SK-N-SH treated with all-trans-retinoic acid at 6 μM for 48 hours (cell line): Measurements from ENCODE around the gene TMEM181.
"Not testable (repeated sequence)": the region's sequence is repeated elsewhere in the genome, so short reads cannot be mapped to it uniquely, and the experiment has no call there.

Source experiments
- ATAC-seq: fragments of 200-7000 bp; cut with Tn5 transposase; 3 replicates; pipeline ENCODE4 v1.9.1; 2020; ENCODE audit warnings: mild to moderate bottlenecking, moderate library complexity
- ARNTL ChIP-seq: fragments of 450-650 bp; formaldehyde crosslinking; IDR thresholded peaks from 2 replicates; pipeline ENCODE4 v1.5.0; 2020; ENCODE audit warnings: low read depth, mild to moderate bottlenecking, moderate library complexity, borderline replicate concordance
- BACH2 ChIP-seq: fragments of 250-450 bp; sonication (Bioruptor Pico); IDR thresholded peaks from 2 replicates; pipeline ENCODE4 v1.9.0; 2021; ENCODE audit warnings: mild to moderate bottlenecking, borderline replicate concordance
- CSDC2 ChIP-seq: fragments of 250-450 bp; sonication (Bioruptor Pico); IDR thresholded peaks from 2 replicates; pipeline ENCODE4 v1.5.0; 2020; ENCODE audit warnings: mild to moderate bottlenecking, moderate library complexity
- ESRRG ChIP-seq: fragments of 250-450 bp; sonication (Bioruptor Pico); IDR thresholded peaks from 2 replicates; pipeline ENCODE4 v1.6.1; 2021; ENCODE audit warnings: mild to moderate bottlenecking
- GLIS3 ChIP-seq: fragments of 250-450 bp; sonication (Bioruptor Pico); IDR thresholded peaks from 2 replicates; pipeline ENCODE4 v1.5.0; 2020; ENCODE audit warnings: mild to moderate bottlenecking, moderate library complexity
- ISL1 ChIP-seq: fragments of 250-450 bp; sonication (Bioruptor Pico); IDR thresholded peaks from 2 replicates; pipeline ENCODE4 v2.1.2; 2022; ENCODE audit warnings: mild to moderate bottlenecking, moderate library complexity
- OSR1 ChIP-seq: fragments of 250-450 bp; sonication (Bioruptor Pico); IDR thresholded peaks from 2 replicates; pipeline ENCODE4 v1.8.0; 2022; ENCODE audit warnings: moderate library complexity, mild to moderate bottlenecking, inconsistent platforms
- RARB ChIP-seq: fragments of 250-450 bp; sonication (Bioruptor Pico); IDR thresholded peaks from 2 replicates; pipeline ENCODE4 v1.8.0; 2021; ENCODE audit warnings: mild to moderate bottlenecking, moderate library complexity
- TCF4 ChIP-seq: fragments of 250-450 bp; sonication (Bioruptor Pico); IDR thresholded peaks from 2 replicates; pipeline ENCODE4 v1.8.0; 2021; ENCODE audit warnings: mild to moderate bottlenecking, moderate library complexity, borderline replicate concordance
- ZC3H10 ChIP-seq: fragments of 250-450 bp; sonication (Bioruptor Pico); IDR thresholded peaks from 2 replicates; pipeline ENCODE4 v1.5.1; 2021; ENCODE audit warnings: mild to moderate bottlenecking, moderate library complexity
- ZFP30 ChIP-seq: fragments of 450-650 bp; formaldehyde crosslinking; IDR thresholded peaks from 2 replicates; pipeline ENCODE4 v1.5.0; 2022; ENCODE audit warnings: mild to moderate bottlenecking, moderate library complexity
- ZNF565 ChIP-seq: fragments of 450-650 bp; formaldehyde crosslinking; conservative IDR thresholded peaks from 2 replicates; pipeline ENCODE4 v1.5.0; 2020; ENCODE audit warnings: low read depth, mild to moderate bottlenecking, moderate library complexity
- ZNF70 ChIP-seq: fragments of 450-650 bp; formaldehyde crosslinking; IDR thresholded peaks from 2 replicates; pipeline ENCODE4 v1.5.0; 2020; ENCODE audit warnings: mild to moderate bottlenecking, moderate library complexity
- ZNF8 ChIP-seq: fragments of 450-650 bp; formaldehyde crosslinking; IDR thresholded peaks from 2 replicates; pipeline ENCODE4 v1.5.0; 2020; ENCODE audit warnings: mild to moderate bottlenecking, moderate library complexity
- TF ChIP-seq, protein P1 (sequence below): fragments of 250-450 bp; sonication (Bioruptor Pico); IDR thresholded peaks from 2 replicates; pipeline ENCODE4 v1.5.1; 2020; ENCODE audit warnings: low read depth, mild to moderate bottlenecking, moderate library complexity
- TF ChIP-seq, protein P2 (sequence below): fragments of 250-450 bp; sonication (Bioruptor Pico); IDR thresholded peaks from 2 replicates; pipeline ENCODE4 v1.5.0; 2020; ENCODE audit warnings: mild to moderate bottlenecking, moderate library complexity
- TF ChIP-seq, protein P3 (sequence below): fragments of 250-450 bp; sonication (Bioruptor Pico); IDR thresholded peaks from 2 replicates; pipeline ENCODE4 v1.8.0; 2020; ENCODE audit warnings: mild to moderate bottlenecking, moderate library complexity, borderline replicate concordance
- TF ChIP-seq, protein P4 (sequence below): fragments of 250-450 bp; sonication (Bioruptor Pico); IDR thresholded peaks from 2 replicates; pipeline ENCODE4 v1.8.0; 2021; ENCODE audit warnings: low read depth, mild to moderate bottlenecking, moderate library complexity, borderline replicate concordance
- TF ChIP-seq, protein P5 (sequence below): fragments of 250-450 bp; sonication (Bioruptor Pico); IDR thresholded peaks from 2 replicates; pipeline ENCODE4 v1.5.1; 2021; ENCODE audit warnings: mild to moderate bottlenecking, moderate library complexity

TMEM181 gene

DNA sequence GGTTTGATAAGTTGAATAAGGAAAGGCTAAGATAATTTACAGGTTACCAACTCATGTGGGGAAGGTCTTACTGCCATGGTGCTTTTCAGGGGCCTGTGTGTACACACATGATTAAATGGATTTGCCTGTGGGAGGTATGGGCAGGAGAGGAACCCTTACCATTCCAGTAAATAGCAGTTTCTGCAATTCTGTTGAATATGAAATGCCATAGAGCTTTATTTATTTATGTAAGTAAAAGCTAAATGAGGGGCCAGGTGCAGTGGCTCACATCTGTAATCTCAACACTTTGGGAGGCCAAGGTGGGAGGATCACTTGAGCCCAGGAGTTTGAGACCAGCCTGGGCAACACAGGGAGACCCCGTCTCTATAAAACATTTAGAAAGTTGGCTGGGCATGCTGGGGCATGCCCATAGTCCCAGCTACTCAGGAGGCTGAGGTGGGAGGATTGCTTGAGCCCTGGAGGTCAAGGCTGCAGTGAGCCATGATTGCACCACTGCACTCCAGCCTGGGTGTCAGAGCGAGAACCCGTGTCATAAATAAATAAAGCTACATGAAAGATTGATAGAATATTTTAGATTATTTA is 72.7 kb downstream of the TMEM181 start:
- not testable (repeated sequence) for ATAC-seq

GRCh38 chr6:158633127-158633526 is 73.2 kb downstream of the TMEM181 start:
- TF ChIP-seq OSR1 (no peak), TCF4 (CRISPR knock-in tag) (no peak), CSDC2 (no peak), GLIS3 (CRISPR knock-in tag) (no peak), ISL1 (CRISPR knock-in tag) (no peak), RARB (CRISPR knock-in tag) (no peak), ZNF70 (no peak)
- TF ChIP-seq, protein P1, sequence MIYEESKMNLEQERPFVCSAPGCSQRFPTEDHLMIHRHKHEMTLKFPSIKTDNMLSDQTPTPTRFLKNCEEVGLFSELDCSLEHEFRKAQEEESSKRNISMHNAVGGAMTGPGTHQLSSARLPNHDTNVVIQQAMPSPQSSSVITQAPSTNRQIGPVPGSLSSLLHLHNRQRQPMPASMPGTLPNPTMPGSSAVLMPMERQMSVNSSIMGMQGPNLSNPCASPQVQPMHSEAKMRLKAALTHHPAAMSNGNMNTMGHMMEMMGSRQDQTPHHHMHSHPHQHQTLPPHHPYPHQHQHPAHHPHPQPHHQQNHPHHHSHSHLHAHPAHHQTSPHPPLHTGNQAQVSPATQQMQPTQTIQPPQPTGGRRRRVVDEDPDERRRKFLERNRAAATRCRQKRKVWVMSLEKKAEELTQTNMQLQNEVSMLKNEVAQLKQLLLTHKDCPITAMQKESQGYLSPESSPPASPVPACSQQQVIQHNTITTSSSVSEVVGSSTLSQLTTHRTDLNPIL (CRISPR knock-in tag), result no peak
- no peak for ATAC-seq

More for the DNA sequence above, 72.7 kb downstream of the TMEM181 start:
- 0 out of 2 replicates have a peak, but pooled peaks have one; percentile 57 for TF ChIP-seq OSR1

DNA sequence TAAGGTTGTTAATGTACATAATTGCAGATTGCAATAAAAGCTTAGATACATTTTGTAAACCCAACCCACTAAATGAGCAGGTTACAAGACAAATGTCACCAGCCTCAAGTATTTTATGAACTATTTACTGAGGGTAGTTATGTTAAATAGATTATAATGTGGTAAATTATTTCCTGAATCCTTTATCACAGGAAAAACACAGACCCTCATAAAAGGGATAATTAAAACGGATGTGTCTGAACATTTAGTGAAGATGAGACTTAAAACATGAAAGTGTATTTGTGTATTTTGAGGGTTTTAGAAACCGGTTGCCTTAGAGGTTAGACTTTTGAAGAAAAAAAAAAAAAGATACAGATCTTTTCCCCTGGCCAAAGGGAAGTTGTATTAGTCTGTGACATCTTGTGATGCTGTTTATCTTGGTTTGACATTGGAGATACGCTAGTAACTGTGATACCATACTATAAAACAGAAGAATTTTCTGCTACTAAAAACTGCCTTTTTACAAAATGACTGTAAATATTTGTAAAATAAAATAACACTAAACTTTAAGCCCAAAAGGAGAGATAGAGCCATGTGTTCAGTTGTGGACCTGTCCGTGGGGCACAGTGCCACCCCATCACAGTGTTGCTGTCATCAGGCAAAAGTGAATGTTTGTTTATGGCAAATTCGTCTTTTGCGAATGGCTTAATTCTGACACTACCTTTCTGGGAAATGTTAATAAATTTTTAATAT is 75.0 kb downstream of the TMEM181 start:
- TF ChIP-seq, protein P2, sequence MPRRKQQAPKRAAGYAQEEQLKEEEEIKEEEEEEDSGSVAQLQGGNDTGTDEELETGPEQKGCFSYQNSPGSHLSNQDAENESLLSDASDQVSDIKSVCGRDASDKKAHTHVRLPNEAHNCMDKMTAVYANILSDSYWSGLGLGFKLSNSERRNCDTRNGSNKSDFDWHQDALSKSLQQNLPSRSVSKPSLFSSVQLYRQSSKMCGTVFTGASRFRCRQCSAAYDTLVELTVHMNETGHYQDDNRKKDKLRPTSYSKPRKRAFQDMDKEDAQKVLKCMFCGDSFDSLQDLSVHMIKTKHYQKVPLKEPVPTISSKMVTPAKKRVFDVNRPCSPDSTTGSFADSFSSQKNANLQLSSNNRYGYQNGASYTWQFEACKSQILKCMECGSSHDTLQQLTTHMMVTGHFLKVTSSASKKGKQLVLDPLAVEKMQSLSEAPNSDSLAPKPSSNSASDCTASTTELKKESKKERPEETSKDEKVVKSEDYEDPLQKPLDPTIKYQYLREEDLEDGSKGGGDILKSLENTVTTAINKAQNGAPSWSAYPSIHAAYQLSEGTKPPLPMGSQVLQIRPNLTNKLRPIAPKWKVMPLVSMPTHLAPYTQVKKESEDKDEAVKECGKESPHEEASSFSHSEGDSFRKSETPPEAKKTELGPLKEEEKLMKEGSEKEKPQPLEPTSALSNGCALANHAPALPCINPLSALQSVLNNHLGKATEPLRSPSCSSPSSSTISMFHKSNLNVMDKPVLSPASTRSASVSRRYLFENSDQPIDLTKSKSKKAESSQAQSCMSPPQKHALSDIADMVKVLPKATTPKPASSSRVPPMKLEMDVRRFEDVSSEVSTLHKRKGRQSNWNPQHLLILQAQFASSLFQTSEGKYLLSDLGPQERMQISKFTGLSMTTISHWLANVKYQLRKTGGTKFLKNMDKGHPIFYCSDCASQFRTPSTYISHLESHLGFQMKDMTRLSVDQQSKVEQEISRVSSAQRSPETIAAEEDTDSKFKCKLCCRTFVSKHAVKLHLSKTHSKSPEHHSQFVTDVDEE (CRISPR knock-in tag), result no peak
- no peak for TF ChIP-seq ISL1 (CRISPR knock-in tag)
- TF ChIP-seq, protein P3, sequence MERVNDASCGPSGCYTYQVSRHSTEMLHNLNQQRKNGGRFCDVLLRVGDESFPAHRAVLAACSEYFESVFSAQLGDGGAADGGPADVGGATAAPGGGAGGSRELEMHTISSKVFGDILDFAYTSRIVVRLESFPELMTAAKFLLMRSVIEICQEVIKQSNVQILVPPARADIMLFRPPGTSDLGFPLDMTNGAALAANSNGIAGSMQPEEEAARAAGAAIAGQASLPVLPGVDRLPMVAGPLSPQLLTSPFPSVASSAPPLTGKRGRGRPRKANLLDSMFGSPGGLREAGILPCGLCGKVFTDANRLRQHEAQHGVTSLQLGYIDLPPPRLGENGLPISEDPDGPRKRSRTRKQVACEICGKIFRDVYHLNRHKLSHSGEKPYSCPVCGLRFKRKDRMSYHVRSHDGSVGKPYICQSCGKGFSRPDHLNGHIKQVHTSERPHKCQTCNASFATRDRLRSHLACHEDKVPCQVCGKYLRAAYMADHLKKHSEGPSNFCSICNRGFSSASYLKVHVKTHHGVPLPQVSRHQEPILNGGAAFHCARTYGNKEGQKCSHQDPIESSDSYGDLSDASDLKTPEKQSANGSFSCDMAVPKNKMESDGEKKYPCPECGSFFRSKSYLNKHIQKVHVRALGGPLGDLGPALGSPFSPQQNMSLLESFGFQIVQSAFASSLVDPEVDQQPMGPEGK (CRISPR knock-in tag), result no peak
- no peak for TF ChIP-seq ARNTL (CRISPR knock-in tag)
- TF ChIP-seq ZFP30 (CRISPR knock-in tag), result no peak
- no peak for TF ChIP-seq ZNF70
- no peak for TF ChIP-seq OSR1
- no peak for TF ChIP-seq BACH2 (CRISPR knock-in tag)
- TF ChIP-seq, protein P4, sequence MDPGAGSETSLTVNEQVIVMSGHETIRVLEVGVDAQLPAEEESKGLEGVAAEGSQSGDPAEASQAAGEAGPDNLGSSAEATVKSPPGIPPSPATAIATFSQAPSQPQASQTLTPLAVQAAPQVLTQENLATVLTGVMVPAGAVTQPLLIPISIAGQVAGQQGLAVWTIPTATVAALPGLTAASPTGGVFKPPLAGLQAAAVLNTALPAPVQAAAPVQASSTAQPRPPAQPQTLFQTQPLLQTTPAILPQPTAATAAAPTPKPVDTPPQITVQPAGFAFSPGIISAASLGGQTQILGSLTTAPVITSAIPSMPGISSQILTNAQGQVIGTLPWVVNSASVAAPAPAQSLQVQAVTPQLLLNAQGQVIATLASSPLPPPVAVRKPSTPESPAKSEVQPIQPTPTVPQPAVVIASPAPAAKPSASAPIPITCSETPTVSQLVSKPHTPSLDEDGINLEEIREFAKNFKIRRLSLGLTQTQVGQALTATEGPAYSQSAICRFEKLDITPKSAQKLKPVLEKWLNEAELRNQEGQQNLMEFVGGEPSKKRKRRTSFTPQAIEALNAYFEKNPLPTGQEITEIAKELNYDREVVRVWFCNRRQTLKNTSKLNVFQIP (CRISPR knock-in tag), result no peak
- TF ChIP-seq, all 23 proteins: peak for 0

DNA sequence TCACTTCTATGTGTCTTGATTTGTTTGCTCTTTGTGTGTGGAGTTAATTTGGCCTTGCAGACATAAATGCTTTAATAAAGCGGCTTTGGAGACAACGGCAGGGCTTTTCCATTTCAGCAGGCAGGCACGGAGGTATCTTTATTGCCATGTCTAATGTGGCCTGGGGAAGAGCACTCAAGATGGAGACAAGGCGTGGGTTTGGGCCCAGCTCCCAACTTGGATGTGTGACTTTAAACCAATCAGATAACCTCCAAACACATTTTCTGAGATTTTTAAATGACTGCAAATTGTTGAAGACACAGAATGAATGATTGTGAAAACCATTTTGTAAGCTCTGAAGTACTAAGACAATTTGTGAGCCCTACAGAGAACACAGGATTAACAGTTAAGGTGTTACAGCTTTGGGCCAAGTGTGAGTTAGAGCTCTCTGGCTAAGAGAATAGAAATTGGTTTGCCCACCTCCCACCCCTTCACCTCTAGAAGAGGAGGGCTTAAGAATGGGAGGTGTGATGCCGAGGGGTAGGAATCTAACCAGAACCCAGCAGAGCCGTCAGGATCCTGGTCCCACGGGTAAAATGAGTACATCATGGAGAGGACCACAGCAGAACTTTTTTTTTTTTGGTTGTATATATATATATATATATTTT is 75.7 kb downstream of the TMEM181 start:
- ATAC-seq, result no peak
- TF ChIP-seq OSR1 (no peak), ZC3H10 (CRISPR knock-in tag) (no peak), ARNTL (CRISPR knock-in tag) (no peak), CSDC2 (no peak), ESRRG (CRISPR knock-in tag) (no peak), ZNF565 (no peak), ISL1 (CRISPR knock-in tag) (no peak), GLIS3 (CRISPR knock-in tag) (no peak), ZNF8 (no peak)
- TF ChIP-seq, protein P3 (CRISPR knock-in tag), result no peak
- TF ChIP-seq, protein P2 (CRISPR knock-in tag), result no peak
- TF ChIP-seq, protein P5, sequence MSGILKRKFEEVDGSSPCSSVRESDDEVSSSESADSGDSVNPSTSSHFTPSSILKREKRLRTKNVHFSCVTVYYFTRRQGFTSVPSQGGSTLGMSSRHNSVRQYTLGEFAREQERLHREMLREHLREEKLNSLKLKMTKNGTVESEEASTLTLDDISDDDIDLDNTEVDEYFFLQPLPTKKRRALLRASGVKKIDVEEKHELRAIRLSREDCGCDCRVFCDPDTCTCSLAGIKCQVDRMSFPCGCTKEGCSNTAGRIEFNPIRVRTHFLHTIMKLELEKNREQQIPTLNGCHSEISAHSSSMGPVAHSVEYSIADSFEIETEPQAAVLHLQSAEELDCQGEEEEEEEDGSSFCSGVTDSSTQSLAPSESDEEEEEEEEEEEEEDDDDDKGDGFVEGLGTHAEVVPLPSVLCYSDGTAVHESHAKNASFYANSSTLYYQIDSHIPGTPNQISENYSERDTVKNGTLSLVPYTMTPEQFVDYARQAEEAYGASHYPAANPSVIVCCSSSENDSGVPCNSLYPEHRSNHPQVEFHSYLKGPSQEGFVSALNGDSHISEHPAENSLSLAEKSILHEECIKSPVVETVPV, result no peak

More for the DNA sequence above, 75.0 kb downstream of the TMEM181 start:
- ATAC-seq, result no peak
